Measurements from ENCODE around the gene C20orf204. TPM values are rescaled to one million over a fixed set of nuclear protein-coding genes. Genes with fewer than 3 reads are reported as not detected.
A peak's percentile ranks its signal among the peaks of the same experiment; 100 is the strongest.

The C20orf204 gene
- total RNA-seq, 1 donor: 3.0 TPM

GRCh38 chr20:64025826-64026412 lies 10.1 kb upstream of the C20orf204 start:
- DNase-seq (ENCODE audit: low read depth in 2 of 3, low spot score in 2 of 3): no peak

GRCh38 chr20:64027981-64028685 lies 7.8 kb upstream of the C20orf204 start:
- DNase-seq (ENCODE audit: low read depth in 2 of 3, low spot score in 2 of 3): no peak

- DNase-seq (ENCODE audit: low read depth in 2 of 3, low spot score in 2 of 3): no peak
Measured at GRCh38 chr20:64029293-64030117, 6.5 kb upstream of the C20orf204 start.

GRCh38 chr20:64030371-64031134 lies 5.4 kb upstream of the C20orf204 start:
- DNase-seq (ENCODE audit: low read depth in 2 of 3, low spot score in 2 of 3): no peak

GRCh38 chr20:64031822-64032314 lies 4.1 kb upstream of the C20orf204 start:
- DNase-seq (ENCODE audit: low read depth in 2 of 3, low spot score in 2 of 3): no peak

GRCh38 chr20:64032706-64033624 lies 3.0 kb upstream of the C20orf204 start:
- no peak for DNase-seq (ENCODE audit: low read depth in 2 of 3, low spot score in 2 of 3)

GRCh38 chr20:64033981-64034493 lies 1.9 kb upstream of the C20orf204 start:
- no peak for DNase-seq (ENCODE audit: low read depth in 2 of 3, low spot score in 2 of 3)

- DNase-seq (ENCODE audit: low read depth in 2 of 3, low spot score in 2 of 3): no peak
Measured at GRCh38 chr20:64035066-64035932, 683 bp upstream of the C20orf204 start.

GRCh38 chr20:64036346-64037198 lies 590 bp downstream of the C20orf204 start:
- DNase-seq (ENCODE audit: low read depth in 2 of 3, low spot score in 2 of 3): peak in 1 of 3 donors; percentile 62

- DNase-seq (ENCODE audit: low read depth in 2 of 3, low spot score in 2 of 3): no peak
Measured at GRCh38 chr20:64037199-64037497, 1.2 kb downstream of the C20orf204 start.

GRCh38 chr20:64037498-64038213 lies 1.7 kb downstream of the C20orf204 start:
- DNase-seq (ENCODE audit: low read depth in 2 of 3, low spot score in 2 of 3): no peak

GRCh38 chr20:64038224-64038564 lies 2.2 kb downstream of the C20orf204 start:
- DNase-seq (ENCODE audit: low read depth in 2 of 3, low spot score in 2 of 3): no peak

GRCh38 chr20:64038565-64039292 lies 2.7 kb downstream of the C20orf204 start:
- peak; percentile 53 to 73 (median 68) for DNase-seq (ENCODE audit: low read depth in 2 of 3, low spot score in 2 of 3)

GRCh38 chr20:64039293-64040160 lies 3.5 kb downstream of the C20orf204 start:
- no peak for DNase-seq (ENCODE audit: low read depth in 2 of 3, low spot score in 2 of 3)

GRCh38 chr20:64040231-64041039 lies 4.5 kb downstream of the C20orf204 start:
- no peak for DNase-seq (ENCODE audit: low read depth in 2 of 3, low spot score in 2 of 3)
